Skin epidermis (tissue), 12 donors: ENCODE measurements around the gene WTAP.

ENCODE experiments used
- H3K27ac ChIP-seq, 21 experiments: fragments of 200-600 bp; sonication (generic) in 11 of 21; one replicate each; pipeline ENCODE4 v1.5.0; 2020; ENCODE audit warnings: mild to moderate bottlenecking in 3 of 21, inconsistent platforms in 2 of 21, moderate library complexity in 2 of 21
- H3K4me3 ChIP-seq, 7 experiments: fragments of 200-600 bp; sonication (generic) in 2 of 7; one replicate each; pipeline ENCODE4 v1.5.0; 2020; ENCODE audit warnings: inconsistent platforms in 2 of 7, mild to moderate bottlenecking in 2 of 7, moderate library complexity in 1 of 7

The WTAP gene

DNA sequence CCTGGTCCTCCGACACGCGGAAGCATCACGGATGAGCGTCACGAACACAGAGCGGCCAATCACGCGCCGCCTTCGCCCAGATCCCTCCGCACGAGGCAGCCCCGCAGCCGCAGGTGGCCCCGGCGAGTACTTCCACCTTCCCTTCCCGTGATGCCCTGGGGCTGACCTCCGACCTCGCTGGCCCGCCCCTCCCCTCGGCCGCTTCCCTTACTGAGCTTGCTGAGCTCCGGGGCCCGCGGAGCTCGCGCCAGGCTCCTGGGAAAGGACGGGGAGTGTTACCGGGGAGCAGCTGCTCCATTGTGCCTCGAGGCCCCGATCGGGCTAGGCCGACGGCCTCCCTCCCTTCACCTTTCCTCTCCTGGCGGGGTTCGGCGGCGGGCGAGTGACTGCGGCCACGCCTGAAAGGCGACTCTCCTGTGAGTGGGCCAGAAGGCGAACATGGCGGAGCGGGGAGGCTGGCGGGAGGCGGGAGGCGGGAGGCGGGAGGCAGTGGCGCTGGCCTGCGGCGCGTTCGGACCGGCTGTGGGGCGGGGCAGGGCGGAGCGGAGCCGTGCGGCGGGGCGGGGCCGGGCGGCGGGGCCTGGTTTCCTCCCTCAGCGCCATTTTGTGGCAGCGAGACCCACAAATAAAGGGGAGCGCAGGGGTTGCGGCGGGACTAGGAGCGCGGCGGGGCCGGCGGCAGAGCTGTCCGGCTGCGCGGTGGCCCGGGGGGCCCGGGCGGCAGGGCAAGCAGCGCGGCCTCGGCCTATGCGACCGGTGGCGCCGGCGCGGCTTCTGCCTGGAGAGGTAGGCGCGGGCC, at the start of gene WTAP:
WTAP (plus strand) TSS at position 589 of the 799 bp plus-strand sequence. CDS start 8,760 bp downstream, outside the sequence.
- Histone ChIP-seq H3K4me3 (peak within 1 kb of the TSS; percentile 64 to 99 (median 93)), H3K27ac (peak within 1 kb of the TSS; percentile 94 to 100 (median 99))

DNA sequence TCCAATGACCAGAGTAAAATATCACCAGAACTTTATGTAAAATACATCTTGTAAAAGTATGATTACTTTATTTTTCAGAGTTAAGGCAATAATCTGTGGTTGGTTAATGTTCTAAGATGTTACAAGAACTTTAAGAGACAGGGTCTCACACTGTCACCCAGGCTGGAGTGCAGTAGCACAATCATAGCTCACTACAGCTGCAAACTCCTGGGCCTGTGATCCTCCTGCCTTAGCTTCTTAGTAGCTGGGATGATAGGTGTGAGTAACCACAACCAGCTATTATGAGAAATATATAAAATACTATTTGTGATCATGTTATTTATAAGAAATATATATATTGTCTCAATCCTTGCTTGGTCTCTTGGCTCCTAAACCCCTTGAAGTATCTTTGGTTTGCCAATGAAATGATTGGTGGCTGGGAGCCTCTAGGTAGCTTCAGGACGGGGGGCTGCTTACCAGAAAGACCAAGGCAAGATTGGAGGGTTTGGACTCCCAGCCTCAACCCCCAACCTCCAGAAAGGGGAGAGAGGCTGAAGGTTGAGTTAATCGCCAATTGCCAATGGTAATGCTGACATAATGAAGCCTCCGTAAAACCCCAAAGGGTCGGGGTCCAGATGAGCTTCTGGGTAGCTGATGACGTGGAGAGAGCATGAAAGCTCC, 49.7 kb upstream of the WTAP start:
- H3K27ac ChIP-seq = no peak overlapping the region
- no peak overlapping the region for H3K4me3 ChIP-seq

DNA sequence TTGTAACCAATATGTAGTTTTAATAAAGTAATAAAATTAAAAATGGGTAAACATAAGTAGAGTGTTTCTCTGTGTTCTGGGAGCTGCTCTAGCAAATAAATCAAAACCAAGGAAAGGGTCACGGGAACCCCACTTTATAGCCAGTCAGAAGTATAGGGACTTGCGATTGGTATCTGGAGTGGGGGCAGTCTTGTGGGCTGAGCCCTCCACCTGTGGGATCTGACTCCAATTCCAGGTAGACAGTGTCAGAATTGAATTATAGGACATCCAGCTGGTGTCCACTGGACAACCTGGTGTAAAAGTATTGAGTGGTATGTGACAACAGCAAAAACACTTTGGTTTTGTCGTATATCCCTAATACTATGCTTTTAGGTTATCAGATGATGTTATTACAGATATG, 48.7 kb upstream of the WTAP start:
- no peak overlapping the region for H3K4me3 ChIP-seq
- no peak overlapping the region for H3K27ac ChIP-seq

DNA sequence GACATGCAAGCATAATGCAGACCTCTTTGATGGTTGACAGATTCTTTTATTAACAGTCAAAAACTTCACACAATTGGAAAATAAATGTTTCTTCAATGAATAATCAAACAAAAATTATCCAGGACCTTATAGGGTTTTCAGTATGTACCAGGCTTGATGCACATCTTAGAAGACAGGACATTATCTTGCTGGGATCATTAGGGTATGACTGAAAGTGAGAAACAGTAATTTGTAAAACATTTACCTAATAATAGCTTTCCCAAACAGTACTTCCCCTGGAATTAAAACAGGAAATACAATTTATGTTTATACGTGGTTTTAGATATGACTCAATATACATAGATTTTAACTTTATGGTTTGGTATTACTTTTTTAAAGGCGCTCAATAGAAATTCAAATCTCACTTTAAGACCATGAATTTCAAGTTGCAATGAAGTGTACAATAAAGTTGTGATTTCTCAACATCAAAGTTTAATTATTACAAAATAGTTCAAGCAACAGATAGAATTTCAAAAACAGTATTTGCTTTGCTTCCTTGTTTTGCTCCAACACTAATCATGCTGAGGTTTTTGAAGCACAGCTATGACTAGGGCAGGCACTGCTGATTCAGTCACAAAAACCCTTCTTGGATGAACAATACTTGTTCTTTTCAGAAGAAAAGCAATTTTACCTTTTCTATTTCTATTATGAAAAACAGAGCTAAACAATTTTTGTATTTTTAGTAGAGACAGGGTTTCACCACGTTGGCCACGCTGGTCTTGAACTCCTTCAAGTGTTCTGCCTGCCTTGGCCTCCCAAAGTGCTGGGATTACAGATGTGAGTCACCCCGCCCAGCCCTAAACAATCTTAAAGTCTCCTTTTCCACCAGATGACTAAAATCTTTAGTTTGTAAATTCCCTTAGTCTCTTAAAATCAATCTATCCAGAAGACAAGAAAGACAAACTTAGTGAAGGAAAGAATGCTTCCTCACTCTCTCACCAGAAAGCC, 47.9 kb upstream of the WTAP start:
- Histone ChIP-seq H3K27ac (peak overlapping the region in 1 of 21 experiments; percentile 14), H3K4me3 (no peak overlapping the region)

DNA sequence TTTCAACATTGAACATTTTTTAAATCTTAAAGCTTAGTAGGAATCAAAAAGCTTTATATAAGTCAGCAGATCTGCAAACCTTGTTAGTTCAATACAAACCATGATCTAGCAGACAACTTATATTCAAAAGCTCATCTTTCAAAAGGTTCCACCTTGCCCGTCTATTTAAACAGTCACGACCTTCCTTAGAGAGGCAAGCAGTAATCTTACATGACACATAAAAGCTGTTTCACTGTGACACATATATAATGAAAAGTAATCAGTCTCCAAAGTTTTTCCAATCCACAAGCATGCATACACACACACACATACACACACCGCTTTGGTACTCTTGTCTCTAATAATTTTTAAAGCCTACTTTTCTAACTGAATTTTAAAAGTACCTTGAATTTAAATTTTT, 47.2 kb upstream of the WTAP start:
- H3K27ac ChIP-seq = peak overlapping the region in 1 of 21 experiments; percentile 14

DNA sequence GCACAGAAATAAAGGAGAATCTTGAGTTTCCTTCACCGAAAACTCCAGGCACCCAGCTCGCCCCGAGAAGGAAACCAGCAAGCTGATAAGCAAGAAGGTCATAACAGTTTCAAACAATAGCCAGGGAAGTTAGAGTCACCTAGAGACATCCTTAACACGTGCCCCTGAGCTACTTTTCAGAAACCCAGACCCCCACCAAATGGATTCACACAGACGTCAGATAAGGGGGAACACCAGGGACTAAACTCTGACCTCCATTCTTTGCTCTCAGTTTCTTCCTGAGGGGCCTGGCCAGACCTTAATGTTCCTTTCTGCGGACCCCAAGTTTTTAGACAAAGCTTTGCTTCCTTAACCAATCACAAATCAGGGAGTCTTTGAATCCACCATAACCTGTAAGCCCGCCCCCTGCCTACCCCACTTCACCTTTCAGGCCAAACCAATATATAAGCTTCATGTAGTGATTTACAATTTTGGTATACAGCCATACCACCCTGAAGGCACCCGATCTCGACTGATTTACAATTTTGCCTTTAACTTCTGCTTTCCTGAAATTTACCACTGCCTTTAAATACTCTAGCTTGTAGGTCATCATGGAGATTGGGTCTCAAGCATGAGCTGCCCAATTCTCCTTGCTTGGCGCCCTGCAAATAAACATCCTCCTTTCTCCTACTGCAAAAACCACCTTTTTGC, 46.0 kb upstream of the WTAP start:
- H3K27ac ChIP-seq = no peak overlapping the region
- H3K4me3 ChIP-seq = no peak overlapping the region

More for the DNA sequence above, 47.2 kb upstream of the WTAP start:
- H3K4me3 ChIP-seq = no peak overlapping the region

DNA sequence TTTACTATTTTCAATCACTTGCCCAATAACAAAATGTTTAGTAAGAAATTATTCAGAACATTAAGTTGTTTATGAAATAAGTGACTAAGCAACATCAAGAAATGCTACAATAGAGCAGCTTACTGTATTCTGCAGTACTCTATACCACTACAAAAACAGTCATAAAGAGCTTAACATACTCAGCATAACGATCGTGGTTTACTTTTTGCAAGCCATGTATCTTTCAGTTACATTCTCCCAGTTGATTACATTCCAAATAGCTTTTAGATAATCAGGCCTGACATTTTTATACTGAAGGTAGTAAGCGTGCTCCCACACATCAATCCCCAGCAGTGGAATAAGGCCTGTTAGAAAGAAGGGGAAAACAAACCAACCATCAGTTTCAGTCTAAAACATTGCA, 45.0 kb upstream of the WTAP start:
- Histone ChIP-seq H3K27ac (no peak overlapping the region), H3K4me3 (no peak overlapping the region)

DNA sequence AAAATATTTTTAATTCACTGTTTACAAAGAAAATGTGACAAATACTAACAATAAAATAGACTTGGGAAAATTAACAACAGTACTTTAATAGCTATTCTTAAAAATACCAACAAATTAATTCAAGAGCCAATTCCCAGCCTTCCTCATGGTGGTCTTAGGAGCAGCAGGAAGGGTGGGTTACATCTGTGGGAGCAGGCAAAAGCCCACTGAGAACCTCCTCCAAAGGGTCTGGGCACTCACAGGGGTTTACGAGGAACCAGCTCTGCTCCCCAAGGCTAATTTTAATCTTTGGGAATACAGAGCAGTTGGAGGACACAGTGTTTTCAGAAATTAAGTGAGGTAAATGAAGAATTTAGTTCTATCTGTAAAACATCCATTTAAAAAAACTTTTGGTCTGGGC, 44.5 kb upstream of the WTAP start:
- Histone ChIP-seq H3K4me3 (no peak overlapping the region), H3K27ac (peak overlapping the region in 1 of 21 experiments; percentile 14)

DNA sequence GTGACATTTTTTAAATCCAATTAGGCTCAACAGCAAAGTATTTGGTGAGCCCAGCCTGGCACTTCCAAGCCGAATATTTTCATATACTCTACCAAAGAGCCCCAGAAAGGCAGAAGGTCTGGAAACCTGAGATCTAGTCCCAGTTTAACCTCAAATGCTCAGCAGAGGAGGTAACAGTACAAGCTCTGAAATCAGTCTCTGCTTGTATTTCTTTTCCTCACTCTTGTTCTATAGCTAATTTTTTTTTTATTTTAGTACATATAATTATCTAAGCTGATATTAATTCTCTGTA, 43.3 kb upstream of the WTAP start:
- H3K4me3 ChIP-seq = no peak overlapping the region
- peak overlapping the region in 1 of 21 experiments; percentile 31 for H3K27ac ChIP-seq

DNA sequence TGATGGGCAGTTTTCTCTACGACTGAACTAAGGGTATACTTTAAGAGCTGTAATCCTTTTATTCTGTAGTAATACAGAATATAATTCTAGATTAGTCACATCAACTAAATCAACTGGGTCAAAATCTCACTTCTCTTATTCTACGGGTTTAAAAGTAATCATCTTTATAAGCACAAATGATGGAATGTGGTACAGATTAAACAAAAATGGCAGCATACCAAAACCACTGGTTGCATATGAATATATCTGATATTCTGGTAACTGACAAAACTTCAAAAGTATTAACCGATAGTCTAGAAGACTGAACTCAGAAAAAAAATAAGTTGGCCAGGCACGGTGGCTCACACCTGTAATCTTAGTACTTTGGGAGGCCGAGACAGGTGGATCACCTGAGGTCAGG, 41.3 kb upstream of the WTAP start:
- H3K27ac ChIP-seq = no peak overlapping the region
- no peak overlapping the region for H3K4me3 ChIP-seq

DNA sequence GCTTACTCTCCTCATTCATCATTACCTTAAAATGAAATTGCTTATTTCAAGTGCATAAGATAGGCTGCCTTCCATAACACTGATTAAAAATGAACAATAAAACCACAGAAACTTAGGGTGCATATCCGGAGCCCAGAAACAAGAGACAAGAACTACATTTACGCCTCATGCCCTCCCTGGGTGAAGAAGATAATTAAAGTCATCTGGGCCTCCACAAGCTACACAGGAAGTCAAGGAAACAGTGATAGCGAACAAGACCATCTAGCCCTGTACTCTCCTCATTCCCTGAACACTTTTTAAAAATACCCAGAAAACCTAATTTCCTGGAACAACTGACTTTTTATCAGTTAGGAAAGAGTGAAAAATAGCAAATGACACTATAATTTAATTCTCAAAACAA, 40.6 kb upstream of the WTAP start:
- Histone ChIP-seq H3K4me3 (peak overlapping the region in 1 of 7 experiments; percentile 5), H3K27ac (no peak overlapping the region)

DNA sequence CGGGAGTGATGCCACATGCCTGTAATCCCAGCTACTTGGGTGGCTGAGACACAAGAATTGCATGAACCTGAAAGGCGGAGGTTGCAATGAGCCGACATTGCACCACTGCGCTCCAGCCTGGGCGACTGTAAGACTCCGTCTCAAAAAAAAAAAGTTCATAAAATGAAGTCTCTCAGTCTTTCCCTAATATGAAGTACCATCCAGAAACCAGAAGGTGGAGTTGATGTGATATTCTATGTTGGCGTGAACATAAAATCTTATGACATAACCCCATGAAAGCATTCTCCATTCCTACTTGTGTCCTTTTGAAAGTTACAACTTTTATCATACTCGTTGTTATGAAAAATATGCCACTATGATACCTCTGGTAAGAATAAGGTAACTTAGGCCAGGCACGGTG, 40.0 kb upstream of the WTAP start:
- Histone ChIP-seq H3K27ac (no peak overlapping the region), H3K4me3 (peak overlapping the region in 1 of 7 experiments; percentile 5)

DNA sequence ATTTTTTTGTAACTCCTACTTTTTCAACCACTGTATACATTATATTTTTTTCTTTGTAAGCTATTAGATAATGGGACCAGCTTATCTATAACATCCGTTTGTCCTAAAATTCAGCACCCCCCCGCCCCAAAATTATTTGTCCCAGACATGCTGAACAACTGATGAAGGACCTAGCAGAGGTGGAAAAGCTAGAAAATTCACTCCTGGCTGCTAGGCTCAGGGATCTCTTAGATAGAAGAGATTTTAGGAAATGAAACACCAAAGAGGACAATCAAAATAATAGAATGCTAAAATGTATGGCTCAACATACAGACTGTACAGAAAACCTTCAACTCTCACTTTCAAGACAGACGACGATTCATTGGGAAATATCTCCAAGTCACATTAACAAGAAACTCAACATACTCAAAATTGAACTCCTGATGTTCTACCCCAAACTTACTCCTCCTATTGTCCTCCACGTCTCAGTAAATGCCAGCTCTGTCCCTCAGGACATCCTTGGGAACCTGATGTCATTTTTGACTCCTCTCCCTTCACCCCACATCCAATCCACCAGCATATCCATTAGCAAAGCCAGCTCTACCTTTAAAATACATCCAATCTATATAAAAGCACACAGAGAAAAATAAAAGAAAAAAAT, 38.9 kb upstream of the WTAP start:
- Histone ChIP-seq H3K4me3 (peak overlapping the region in 1 of 7 experiments; percentile 88), H3K27ac (peak overlapping the region in 2 of 21 experiments; percentile 24 to 99)

DNA sequence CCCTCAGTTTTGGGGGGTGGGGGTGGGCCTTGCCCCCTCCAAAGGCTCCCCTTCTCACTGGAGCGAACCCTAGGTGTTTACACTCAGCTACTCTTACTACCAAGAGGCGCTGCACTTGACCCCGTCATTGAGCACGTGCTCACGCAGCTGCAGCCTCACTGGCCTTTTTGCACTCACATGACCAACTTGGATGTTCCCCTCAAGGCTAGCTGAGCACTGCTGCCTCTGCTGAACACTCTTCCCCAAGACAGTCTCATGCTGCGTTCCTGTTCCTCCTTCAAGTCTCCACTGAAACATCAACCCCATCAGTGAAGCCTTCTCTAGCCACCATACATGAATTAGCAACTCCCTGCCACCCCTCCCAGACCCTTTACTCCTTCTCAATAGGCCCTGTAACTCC, 38.3 kb upstream of the WTAP start:
- peak overlapping the region in 1 of 7 experiments; percentile 88 for H3K4me3 ChIP-seq

DNA sequence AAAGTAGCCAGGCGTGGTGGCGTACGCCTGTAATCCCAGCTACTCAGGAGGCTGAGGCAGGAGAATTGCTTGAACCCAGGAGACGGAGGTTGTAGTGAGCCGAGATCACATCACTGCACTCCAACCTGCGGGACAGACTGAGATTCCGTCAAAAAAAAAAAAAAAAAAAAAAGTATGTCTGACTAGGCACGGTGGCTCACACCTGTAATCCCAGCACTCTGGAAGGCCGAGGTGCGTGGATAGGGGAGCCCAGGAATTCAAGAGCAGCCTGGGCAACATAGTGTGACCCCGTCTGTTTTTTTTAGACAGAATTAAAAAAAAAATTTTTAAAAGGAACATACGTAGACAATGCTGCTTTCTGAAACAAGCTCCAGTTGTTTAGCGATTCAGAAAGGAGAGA, 37.2 kb upstream of the WTAP start:
- peak overlapping the region in 5 of 21 experiments; percentile 12 to 99 (median 99) for H3K27ac ChIP-seq
- H3K4me3 ChIP-seq = peak overlapping the region in 1 of 7 experiments; percentile 88

More for the DNA sequence above, 38.3 kb upstream of the WTAP start:
- peak overlapping the region in 3 of 21 experiments; percentile 24 to 99 (median 99) for H3K27ac ChIP-seq

DNA sequence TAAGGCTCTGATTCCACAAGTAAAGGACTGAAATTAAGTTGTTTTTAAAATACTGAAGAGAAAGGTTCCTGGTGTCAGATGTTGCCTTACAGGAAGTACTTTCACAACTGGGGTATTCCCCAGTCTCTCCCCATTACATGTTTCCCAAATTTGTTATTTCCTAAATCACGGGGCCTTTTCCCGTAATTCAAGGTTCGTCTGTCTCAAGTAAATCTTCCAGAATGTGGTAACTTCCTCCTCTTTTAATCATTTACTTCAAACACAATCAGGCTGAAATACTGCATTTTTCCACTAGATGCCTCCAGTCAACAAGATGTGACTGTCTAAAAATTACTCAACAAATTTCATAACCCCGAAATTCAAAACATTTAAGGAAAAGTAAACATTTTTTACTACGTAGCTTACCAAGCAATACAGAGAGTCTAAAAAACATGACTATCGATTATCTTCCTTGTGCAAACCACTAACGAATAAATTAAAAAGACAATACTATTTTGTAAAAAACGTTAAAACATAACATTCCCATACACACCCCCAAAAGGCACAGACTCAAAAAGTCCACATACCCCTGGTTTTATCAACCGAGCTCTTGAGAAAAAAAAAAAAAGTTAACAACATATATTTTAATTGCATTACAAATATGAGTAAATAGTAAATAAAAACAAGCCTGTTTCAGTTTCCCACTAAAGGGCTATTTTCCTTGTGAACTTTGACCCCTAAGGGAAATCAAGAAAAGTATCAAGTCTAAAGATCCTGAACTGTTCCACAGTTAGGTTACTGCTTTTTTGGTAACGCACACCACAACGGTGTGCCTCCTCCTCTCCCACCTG, 36.0 kb upstream of the WTAP start:
- peak overlapping the region in 19 of 21 experiments; percentile 88 to 100 (median 97) for H3K27ac ChIP-seq

DNA sequence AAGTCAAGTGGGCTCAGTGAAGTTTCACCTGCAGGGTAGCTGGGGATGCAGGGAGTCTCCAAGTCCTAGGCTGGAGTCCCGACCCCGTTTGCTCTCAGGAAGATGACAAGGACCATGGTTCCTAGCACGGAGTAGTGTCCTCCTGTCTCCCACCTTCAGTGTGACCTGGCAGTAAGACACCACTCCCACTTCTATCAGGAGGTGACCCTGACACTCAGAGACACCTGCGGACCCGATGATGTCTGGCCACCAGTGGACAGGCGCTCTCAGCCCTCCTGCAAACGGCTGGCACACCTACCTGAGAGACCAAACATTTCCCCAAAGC, 35.4 kb upstream of the WTAP start:
- peak overlapping the region in 19 of 21 experiments; percentile 88 to 100 (median 97) for H3K27ac ChIP-seq
- H3K4me3 ChIP-seq = peak overlapping the region; percentile 75 to 96 (median 88)

More for the DNA sequence above, 36.0 kb upstream of the WTAP start:
- H3K4me3 ChIP-seq = peak overlapping the region; percentile 75 to 96 (median 88)
